Spleen (tissue), 11 donors: ENCODE measurements around the gene ABCA5. TPM values are rescaled to one million over a fixed set of nuclear protein-coding genes. Genes with fewer than 3 reads are reported as not detected.

Source experiments
- DNase-seq: peaks from one replicate; pipeline ENCODE4 v3.0.0-alpha.2; 2020
- H3K27ac ChIP-seq, 8 donors: fragments of 200-600 bp; sonication (generic) in 7 of 8; 1 replicate in 4 of 8; 2 replicates in 4 of 8; pipeline versions ENCODE4 v1.5.0 to v1.8.0; 2016 to 2021; ENCODE audit warnings: inconsistent platforms in 4 of 8, mild to moderate bottlenecking in 4 of 8, moderate library complexity in 1 of 8
- H3K27me3 ChIP-seq, 7 donors: fragments of 200-600 bp; sonication (generic) in 6 of 7; replicated peaks in 1 of 7; 1 replicate in 4 of 7; 2 replicates in 3 of 7; pipeline versions ENCODE4 v1.5.0 to v1.8.0; 2016 to 2021; ENCODE audit warnings: inconsistent platforms in 3 of 7, mild to moderate bottlenecking in 1 of 7
- H3K36me3 ChIP-seq, 6 donors: fragments of 200-600 bp; sonication (generic) in 5 of 6; 1 replicate in 4 of 6; 2 replicates in 2 of 6; pipeline versions ENCODE4 v1.5.0 to v1.8.0; 2016 to 2021; ENCODE audit warnings: inconsistent platforms in 2 of 6
- H3K4me1 ChIP-seq, 6 donors: fragments of 200-600 bp; sonication (generic) in 5 of 6; 1 replicate in 3 of 6; 2 replicates in 3 of 6; pipeline versions ENCODE4 v1.5.0 to v1.8.0; 2016 to 2021; ENCODE audit warnings: inconsistent platforms in 3 of 6
- H3K4me3 ChIP-seq, 8 donors: fragments of 200-600 bp; sonication (generic) in 7 of 8; 1 replicate in 4 of 8; 2 replicates in 4 of 8; pipeline versions ENCODE4 v1.5.0 to v1.8.0; 2016 to 2021; ENCODE audit warnings: inconsistent platforms in 4 of 8, mild to moderate bottlenecking in 4 of 8, moderate library complexity in 2 of 8
- H3K9me3 ChIP-seq, 8 donors: fragments of 200-600 bp; sonication (generic) in 7 of 8; 1 replicate in 4 of 8; 2 replicates in 4 of 8; pipeline versions ENCODE4 v1.5.0 to v1.8.0; 2016 to 2021; ENCODE audit warnings: inconsistent platforms in 4 of 8
- CTCF ChIP-seq, 11 experiments: fragments of 200-600 bp in 7 of 11; fragments of 450-650 bp in 4 of 11; sonication (generic) in 4 of 11; IDR thresholded peaks in 8 of 11; conservative IDR thresholded peaks in 3 of 11; 1 replicate in 7 of 11; 2 replicates in 4 of 11; pipeline versions ENCODE4 v1.4.0 to v1.8.0; 2016 to 2021; ENCODE audit warnings: antibody characterized with exemption in 11 of 11, inconsistent platforms in 4 of 11, mild to moderate bottlenecking in 1 of 11
- POLR2A ChIP-seq, 3 donors: fragments of 450-650 bp; IDR thresholded peaks; one replicate each; pipeline ENCODE4 v1.5.1; 2017; ENCODE audit warnings: antibody characterized with exemption in 3 of 3, mild to moderate bottlenecking in 1 of 3
- POLR2AphosphoS5 ChIP-seq, 3 donors: sonication (generic); formaldehyde crosslinking; IDR thresholded peaks; one replicate each; pipeline ENCODE4 v1.5.1; 2017; ENCODE audit warnings: antibody characterized with exemption in 3 of 3
- WGBS, 5 donors: extraction: QIAGEN DNeasy Blood & Tissue Kit in 3 of 5; methylation state at CpG; one replicate each; pipeline versions ENCODE4 v1.1.5 to v1.1.7; 2013 to 2018; 5-methylcytosine and 5-hydroxymethylcytosine counted together
- intact Hi-C: fragments of 100-400 bp; cut with DNase I; formaldehyde crosslinking; loops from one replicate; pipeline ENCODE4 v1.15.0; 2023; ENCODE audit warnings: low total_unique reads
- polyA plus RNA-seq, 3 donors: library from polyadenylated mRNA; stranded (reverse); fragments of 200-250 nt; gene quantifications; one replicate each; pipeline ENCODE4 v1.2.1, GENCODE V29; 2013
- total RNA-seq, 7 donors: library from RNA; depleted of rRNA in 3 of 7; stranded (reverse); fragments of >200 nt in 3 of 7; fragmentation: NEBNext Ultra II Directional in 4 of 7; extraction: Animal tissue kit (Norgen Biotek cat#: 25700) in 4 of 7; gene quantifications; one replicate each; pipeline versions ENCODE4 v1.1.0 to v1.2.1, GENCODE V29; 2016 to 2021
- donor health status: healthy with polysubstance abuse.
- donor health status: DM: no; HTN: no; CAD: no; lungs with moderate emphysema.
- donor health status: DM: no; HTN: no; CAD: no.
- donor health status: Bipolar disorder and iron deficiency.
- donor health status: healthy.
- donor health status: DM: no; HTN: no; CAD: no.
- donor health status: DM: yes; HTN: yes; CAD: no.

Gene ABCA5
- total and polyA plus RNA-seq, 10 donors = 9.5 to 43.8 (median 23.6) TPM

GRCh38 chr17:69363488-69364210 lies 36.7 kb upstream of the ABCA5 start:
- peaks cover 0 to 4% (median 0%) of the 10 kb centered on the region in 6 donors for H3K4me1 ChIP-seq
- no peak for TF ChIP-seq CTCF (IDR thresholded peaks at IDR 0.05 in 8 of 11, conservative IDR thresholded peaks at IDR 0.05 in 3 of 11)
- no peak for TF ChIP-seq POLR2A (IDR thresholded peaks at IDR 0.05)
- no peak for TF ChIP-seq POLR2AphosphoS5 (IDR thresholded peaks at IDR 0.05)
- DNase-seq = no peak
- no peak overlapping the region for H3K4me3 ChIP-seq
- H3K27me3 ChIP-seq = no peaks in the 10 kb centered on the region
- 83 to 91% (median 88%) methylated on average over 2 of the region's 2 CpGs for WGBS, 5 donors
- H3K9me3 ChIP-seq = no peaks in the 10 kb centered on the region
- no peaks in the 10 kb centered on the region for H3K36me3 ChIP-seq
- intact Hi-C loops = no loop called here
- no peak overlapping the region for H3K27ac ChIP-seq

GRCh38 chr17:69361156-69361555 lies 34.2 kb upstream of the ABCA5 start:
- Histone ChIP-seq H3K27ac (no peak overlapping the region), H3K36me3 (no peaks in the 10 kb centered on the region), H3K4me3 (no peak overlapping the region), H3K9me3 (no peaks in the 10 kb centered on the region), H3K27me3 (no peaks in the 10 kb centered on the region), H3K4me1 (no peaks in the 10 kb centered on the region)
- intact Hi-C loops = no loop called here
- TF ChIP-seq POLR2A (IDR thresholded peaks at IDR 0.05) = no peak
- no peak for TF ChIP-seq CTCF (IDR thresholded peaks at IDR 0.05 in 8 of 11, conservative IDR thresholded peaks at IDR 0.05 in 3 of 11)
- DNase-seq = no peak

GRCh38 chr17:69358688-69359596 lies 32.0 kb upstream of the ABCA5 start:
- Histone ChIP-seq H3K27ac (no peak overlapping the region), H3K4me1 (no peaks in the 10 kb centered on the region), H3K36me3 (no peaks in the 10 kb centered on the region), H3K9me3 (no peaks in the 10 kb centered on the region), H3K27me3 (no peaks in the 10 kb centered on the region), H3K4me3 (no peak overlapping the region)
- 80 to 90% (median 83%) methylated on average over 3 of the region's 3 CpGs for WGBS, 5 donors
- intact Hi-C loops = no loop called here
- DNase-seq = no peak
- TF ChIP-seq POLR2A (IDR thresholded peaks at IDR 0.05) = no peak
- peak in 2 of 11 experiments; percentile 11 to 31 for TF ChIP-seq CTCF (IDR thresholded peaks at IDR 0.05 in 8 of 11, conservative IDR thresholded peaks at IDR 0.05 in 3 of 11)
- TF ChIP-seq POLR2AphosphoS5 (IDR thresholded peaks at IDR 0.05) = no peak

GRCh38 chr17:69357701-69358100 lies 30.8 kb upstream of the ABCA5 start:
- Histone ChIP-seq H3K4me3 (no peak overlapping the region), H3K27me3 (no peaks in the 10 kb centered on the region), H3K9me3 (no peaks in the 10 kb centered on the region), H3K27ac (no peak overlapping the region), H3K36me3 (no peaks in the 10 kb centered on the region), H3K4me1 (no peaks in the 10 kb centered on the region)
- no peak for TF ChIP-seq POLR2A (IDR thresholded peaks at IDR 0.05)
- no peak for TF ChIP-seq CTCF (IDR thresholded peaks at IDR 0.05 in 8 of 11, conservative IDR thresholded peaks at IDR 0.05 in 3 of 11)
- TF ChIP-seq POLR2AphosphoS5 (IDR thresholded peaks at IDR 0.05) = no peak
- DNase-seq = no peak
- intact Hi-C loops = no loop called here
- WGBS, 5 donors = 64 to 81% (median 68%) methylated on average over 2 of the region's 2 CpGs
